ENCODE measurements around the gene PHAF1. TPM values are rescaled to one million over a fixed set of nuclear protein-coding genes. Genes with fewer than 3 reads are reported as not detected.

Gene PHAF1
- total and polyA plus RNA-seq, 3 experiments from 2014 or later, result 14.7 to 21.2 (median 20.2) TPM

DNA sequence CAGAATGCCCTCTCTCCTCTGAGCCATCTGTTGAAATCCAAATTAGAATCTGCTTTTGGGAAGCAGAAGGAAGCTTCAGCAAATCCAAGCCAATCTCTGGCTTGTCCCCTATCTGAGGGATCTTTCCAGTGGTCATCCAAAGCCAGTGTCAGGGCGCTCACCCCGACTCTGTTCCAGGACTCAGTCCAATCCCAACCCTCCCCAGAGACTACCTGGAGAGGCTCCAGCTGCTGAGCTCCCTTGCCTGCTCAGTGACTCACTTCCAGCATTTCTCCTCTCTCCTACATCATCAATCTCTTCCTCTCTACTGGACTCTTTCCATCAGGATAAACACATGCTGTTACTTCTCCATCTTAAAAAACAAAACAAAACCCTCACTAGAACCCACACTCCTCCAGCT, 71.6 kb downstream of the PHAF1 start:
- no peak for DNase-seq
- Histone ChIP-seq H3K4me3 (ENCODE audit: low read length) (no peak overlapping the region), H3K27ac (ENCODE audit: low read depth, low read length) (no peak overlapping the region), H3K27me3 (ENCODE audit: insufficient read depth, low read length, poor library complexity, severe bottlenecking) (no peaks in the 10 kb centered on the region), H3K9me3 (ENCODE audit: low read length) (no peaks in the 10 kb centered on the region), H3K36me3 (ENCODE audit: insufficient read depth, low read length) (no peaks in the 10 kb centered on the region), H3K4me1 (ENCODE audit: insufficient read depth, low read length) (peaks cover 34% of the 10 kb centered on the region)
- CTCF ChIA-PET, result interaction anchor here (11.3 kb wide), 1 partner anchor 23 kb away, joined by 205 read pairs; the partner anchor contains the start of genes B3GNT9, FBXL8, HSF4 and TRADD
- Mint-ChIP-seq H3K4me1 (peaks cover 21 to 41% (median 22%) of the 10 kb centered on the region in 3 donors), H3K9me3 (no peaks in the 10 kb centered on the region), H3K36me3 (no peaks in the 10 kb centered on the region), H3K4me3 (no peak overlapping the region), H3K27ac (no peak overlapping the region), H3K27me3 (peaks cover 0 to 4% of the 10 kb centered on the region in 2 donors)
- POLR2A ChIA-PET, result interaction anchor here (0.6 kb wide), 1 partner anchor 37 kb away, joined by 4 read pairs; no protein-coding TSS in a partner anchor

DNA sequence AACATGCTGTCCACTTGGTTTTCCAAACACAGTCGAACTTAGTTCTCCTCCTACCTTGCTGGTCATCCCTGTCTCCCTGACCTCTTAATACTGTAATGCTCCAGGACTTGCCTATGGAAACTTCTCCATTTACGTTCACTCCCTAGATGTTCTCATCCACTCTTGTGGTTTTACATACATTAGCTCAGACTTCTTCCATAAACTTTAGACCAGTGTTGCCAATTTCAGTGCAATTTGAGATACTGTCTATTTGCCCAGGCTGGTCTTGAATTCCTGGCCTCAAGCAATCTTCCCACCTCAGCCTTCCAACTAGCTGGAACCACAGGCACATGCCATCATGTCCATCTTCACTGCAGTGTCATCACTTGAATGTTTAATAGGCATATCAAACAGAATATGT, 72.5 kb downstream of the PHAF1 start:
- no peaks in the 10 kb centered on the region for H3K36me3 Mint-ChIP-seq
- no peak overlapping the region for H3K27ac ChIP-seq (ENCODE audit: low read depth, low read length)
- H3K9me3 ChIP-seq (ENCODE audit: low read length), result no peaks in the 10 kb centered on the region
- H3K9me3 Mint-ChIP-seq, result no peaks in the 10 kb centered on the region
- no peak overlapping the region for H3K27ac Mint-ChIP-seq
- H3K36me3 ChIP-seq (ENCODE audit: insufficient read depth, low read length), result no peaks in the 10 kb centered on the region
- DNase-seq, result no peak
- H3K4me3 Mint-ChIP-seq, result no peak overlapping the region
- peaks cover 0 to 4% of the 10 kb centered on the region in 2 donors for H3K27me3 Mint-ChIP-seq
- H3K27me3 ChIP-seq (ENCODE audit: insufficient read depth, low read length, poor library complexity, severe bottlenecking), result no peaks in the 10 kb centered on the region
- POLR2A ChIA-PET, result interaction anchor here (0.6 kb wide), 1 partner anchor 562 kb away, joined by 3 read pairs; no protein-coding TSS in a partner anchor
- H3K4me1 Mint-ChIP-seq, result peaks cover 17 to 36% (median 18%) of the 10 kb centered on the region in 3 donors
- peaks cover 34% of the 10 kb centered on the region for H3K4me1 ChIP-seq (ENCODE audit: insufficient read depth, low read length)
- no peak overlapping the region for H3K4me3 ChIP-seq (ENCODE audit: low read length)
- CTCF ChIA-PET, result interaction anchor here (0.8 to 11.3 kb wide), 4 partner anchors 9 to 223 kb away, joined by 3 to 205 read pairs (median 6); partner anchors contain the start of genes B3GNT9, FBXL8, HSF4 and NOL3

- H3K4me1 Mint-ChIP-seq, result peaks cover 9 to 27% (median 12%) of the 10 kb centered on the region in 3 donors
- Histone ChIP-seq H3K4me1 (ENCODE audit: insufficient read depth, low read length) (peaks cover 29% of the 10 kb centered on the region), H3K27me3 (ENCODE audit: insufficient read depth, low read length, poor library complexity, severe bottlenecking) (no peaks in the 10 kb centered on the region), H3K4me3 (ENCODE audit: low read length) (peak overlapping the region; percentile 70), H3K36me3 (ENCODE audit: insufficient read depth, low read length) (no peaks in the 10 kb centered on the region), H3K9me3 (ENCODE audit: low read length) (no peaks in the 10 kb centered on the region), H3K27ac (ENCODE audit: low read depth, low read length) (peak overlapping the region; percentile 91)
- no peak overlapping the region for H3K4me3 Mint-ChIP-seq
- peaks cover 0 to 4% of the 10 kb centered on the region in 2 donors for H3K27me3 Mint-ChIP-seq
- DNase-seq, result no peak
- ChIA-PET POLR2A (interaction anchor here (0.9 kb wide), 1 partner anchor 9 kb away, joined by 6 read pairs; no protein-coding TSS in a partner anchor), CTCF (interaction anchor here (1.8 to 11.3 kb wide), 3 partner anchors 7 to 25 kb away, joined by 7 to 205 read pairs (median 18); partner anchors contain the start of genes B3GNT9, FBXL8, HSF4 and NOL3)
- H3K9me3 Mint-ChIP-seq, result no peaks in the 10 kb centered on the region
- no peaks in the 10 kb centered on the region for H3K36me3 Mint-ChIP-seq
- no peak overlapping the region for H3K27ac Mint-ChIP-seq
Measured at GRCh38 chr16:67183284-67183626, 73.5 kb downstream of the PHAF1 start.

DNA sequence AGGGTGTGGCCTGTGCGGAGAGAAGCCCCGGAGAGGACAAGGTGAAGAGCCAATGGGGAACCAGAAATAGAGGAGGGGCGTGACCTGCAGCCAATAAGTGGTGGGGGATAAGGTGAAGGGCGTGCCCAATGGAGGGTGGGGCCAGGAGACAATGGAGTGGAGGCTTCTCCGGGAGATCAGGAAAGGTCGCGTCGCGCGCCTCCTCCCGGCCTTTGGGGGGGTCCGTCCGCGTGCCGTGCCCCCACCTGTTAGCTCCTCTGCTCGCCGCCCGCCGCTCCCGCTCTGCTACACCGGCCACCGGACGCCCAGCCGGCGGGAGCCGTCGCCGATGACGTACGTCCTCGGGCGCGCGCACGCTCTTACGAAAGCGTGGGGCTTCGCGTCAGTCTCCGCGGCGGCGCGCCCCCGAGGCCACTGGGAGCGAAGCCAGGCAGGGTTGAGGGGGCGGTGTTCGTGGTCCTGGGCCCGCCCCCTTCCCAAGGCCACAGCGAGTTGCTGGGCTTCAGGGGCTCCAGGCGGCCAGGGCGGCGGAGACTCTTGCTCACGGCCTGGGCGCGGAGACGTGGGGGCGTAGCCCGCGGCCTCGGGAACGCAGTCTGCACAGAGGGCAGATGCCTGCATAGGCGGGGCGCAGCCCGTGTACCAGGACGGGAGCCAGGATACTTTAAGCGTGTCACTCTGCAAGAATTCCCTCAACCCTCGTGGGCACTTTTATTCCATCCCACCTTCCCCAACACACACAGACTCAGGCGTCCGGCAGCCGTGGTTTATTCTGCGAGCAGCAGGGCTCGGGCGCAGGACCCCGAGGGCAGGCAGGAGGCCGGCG, 74.1 kb downstream of the PHAF1 start, which contains the start of gene MATCAP1:
Gene MATCAP1 (minus strand): TSS at position 337 of the 826 bp plus-strand sequence. CDS start 3,353 bp downstream, outside the sequence.
- H3K27me3 ChIP-seq (ENCODE audit: insufficient read depth, low read length, poor library complexity, severe bottlenecking), result no peaks in the 10 kb centered on the region
- H3K9me3 Mint-ChIP-seq, result no peaks in the 10 kb centered on the region
- peak within 1 kb of the TSS; percentile 70 for H3K4me3 ChIP-seq (ENCODE audit: low read length)
- H3K36me3 ChIP-seq (ENCODE audit: insufficient read depth, low read length), result no peaks in the 10 kb centered on the region
- no peak within 1 kb of the TSS for H3K27ac Mint-ChIP-seq
- peak within 1 kb of the TSS in 5 of 7 donors; percentile 48 to 87 (median 71) for H3K4me3 Mint-ChIP-seq
- peaks cover 9 to 21% (median 9%) of the 10 kb centered on the region in 3 donors for H3K4me1 Mint-ChIP-seq
- peak; percentile 88 to 97 (median 96) for DNase-seq
- H3K27ac ChIP-seq (ENCODE audit: low read depth, low read length), result peak within 1 kb of the TSS; percentile 91
- H3K27me3 Mint-ChIP-seq, result peaks cover 0 to 4% of the 10 kb centered on the region in 2 donors
- POLR2A ChIA-PET, result interaction anchor here (0.9 kb wide), 1 partner anchor 9 kb away, joined by 6 read pairs; no protein-coding TSS in a partner anchor
- no peaks in the 10 kb centered on the region for H3K9me3 ChIP-seq (ENCODE audit: low read length)
- CTCF ChIA-PET, result interaction anchor here (1.1 to 11.3 kb wide), 14 partner anchors 7 to 206 kb away, joined by 4 to 205 read pairs (median 10); partner anchors contain the start of genes B3GNT9, FBXL8, HSF4 and NOL3
- no peaks in the 10 kb centered on the region for H3K36me3 Mint-ChIP-seq
- peaks cover 25% of the 10 kb centered on the region for H3K4me1 ChIP-seq (ENCODE audit: insufficient read depth, low read length)

GRCh38 chr16:67184453-67184994, 74.8 kb downstream of the PHAF1 start:
- ChIA-PET CTCF (interaction anchor here (0.6 to 11.3 kb wide), 25 partner anchors 8 to 289 kb away, joined by 3 to 205 read pairs (median 5); partner anchors contain the start of genes B3GNT9, CES3, FBXL8 and HSF4), POLR2A (interaction anchor here (0.7 to 1.4 kb wide), 4 partner anchors 25 to 63 kb away, joined by 3 to 8 read pairs (median 4); partner anchors contain the start of genes FBXL8, FHOD1, SLC9A5 and TRADD)
- Histone ChIP-seq H3K27me3 (ENCODE audit: insufficient read depth, low read length, poor library complexity, severe bottlenecking) (no peaks in the 10 kb centered on the region), H3K4me3 (ENCODE audit: low read length) (peak overlapping the region; percentile 70), H3K27ac (ENCODE audit: low read depth, low read length) (no peak overlapping the region), H3K9me3 (ENCODE audit: low read length) (no peaks in the 10 kb centered on the region), H3K36me3 (ENCODE audit: insufficient read depth, low read length) (no peaks in the 10 kb centered on the region), H3K4me1 (ENCODE audit: insufficient read depth, low read length) (peaks cover 25% of the 10 kb centered on the region)
- H3K4me3 Mint-ChIP-seq, result peak overlapping the region in 5 of 7 donors; percentile 48 to 87 (median 71)
- peaks cover 0 to 4% of the 10 kb centered on the region in 2 donors for H3K27me3 Mint-ChIP-seq
- H3K27ac Mint-ChIP-seq, result no peak overlapping the region
- H3K36me3 Mint-ChIP-seq, result no peaks in the 10 kb centered on the region
- no peaks in the 10 kb centered on the region for H3K9me3 Mint-ChIP-seq
- no peak for DNase-seq
- H3K4me1 Mint-ChIP-seq, result peaks cover 8 to 19% (median 9%) of the 10 kb centered on the region in 3 donors

GRCh38 chr16:67184995-67185650, 75.4 kb downstream of the PHAF1 start:
- Histone ChIP-seq H3K4me1 (ENCODE audit: insufficient read depth, low read length) (peaks cover 25% of the 10 kb centered on the region), H3K9me3 (ENCODE audit: low read length) (no peaks in the 10 kb centered on the region), H3K36me3 (ENCODE audit: insufficient read depth, low read length) (no peaks in the 10 kb centered on the region), H3K4me3 (ENCODE audit: low read length) (no peak overlapping the region), H3K27me3 (ENCODE audit: insufficient read depth, low read length, poor library complexity, severe bottlenecking) (no peaks in the 10 kb centered on the region), H3K27ac (ENCODE audit: low read depth, low read length) (no peak overlapping the region)
- H3K27ac Mint-ChIP-seq, result peak overlapping the region; percentile 17 to 94 (median 91)
- no peaks in the 10 kb centered on the region for H3K9me3 Mint-ChIP-seq
- no peaks in the 10 kb centered on the region for H3K36me3 Mint-ChIP-seq
- peak overlapping the region; percentile 81 to 93 (median 93) for H3K4me3 Mint-ChIP-seq
- peaks cover 8 to 19% (median 9%) of the 10 kb centered on the region in 3 donors for H3K4me1 Mint-ChIP-seq
- CTCF ChIA-PET, result interaction anchor here (0.6 to 11.3 kb wide), 27 partner anchors 9 to 297 kb away, joined by 3 to 205 read pairs (median 5); partner anchors contain the start of genes B3GNT9, CES3, FBXL8 and HSF4
- POLR2A ChIA-PET, result interaction anchor here (0.6 to 1.4 kb wide), 8 partner anchors 12 to 1474 kb away, joined by 3 to 8 read pairs (median 3); partner anchors contain the start of genes FBXL8, FHOD1, SLC9A5 and TRADD
- H3K27me3 Mint-ChIP-seq, result peaks cover 0 to 4% of the 10 kb centered on the region in 2 donors
- DNase-seq, result peak; percentile 72 to 87 (median 77)

DNA sequence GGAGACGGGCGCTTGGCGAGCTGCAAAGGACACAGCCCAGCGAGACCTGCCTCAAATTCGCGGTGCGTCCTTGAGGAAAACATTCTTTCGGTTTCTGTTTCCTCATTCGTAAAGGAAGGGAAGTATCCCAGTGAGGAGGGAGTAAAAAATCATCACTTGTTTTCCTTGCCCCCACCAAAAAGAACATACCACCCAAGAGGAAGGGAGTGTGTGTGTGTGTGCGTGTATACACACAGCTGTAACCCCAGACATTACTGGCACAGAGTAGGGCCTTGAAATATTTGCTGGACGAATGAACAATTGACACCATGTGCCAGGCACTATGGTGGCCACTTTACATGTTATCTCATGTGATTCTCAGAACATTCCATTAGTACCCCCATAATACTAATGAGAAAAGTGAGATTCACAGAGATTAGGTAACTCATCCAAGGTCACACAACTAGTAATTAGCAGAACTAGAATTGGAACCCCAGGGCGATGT, 76.0 kb downstream of the PHAF1 start:
- CTCF ChIA-PET, result interaction anchor here (0.7 to 11.3 kb wide), 25 partner anchors 9 to 296 kb away, joined by 3 to 205 read pairs (median 5); partner anchors contain the start of genes B3GNT9, CES3, FBXL8 and HSF4
- H3K36me3 Mint-ChIP-seq, result no peaks in the 10 kb centered on the region
- H3K4me3 Mint-ChIP-seq, result peak overlapping the region; percentile 81 to 93 (median 93)
- POLR2A ChIA-PET, result interaction anchor here (0.6 to 1.4 kb wide), 8 partner anchors 12 to 1473 kb away, joined by 3 to 8 read pairs (median 3); partner anchors contain the start of genes FBXL8, FHOD1, SLC9A5 and TRADD
- Histone ChIP-seq H3K9me3 (ENCODE audit: low read length) (no peaks in the 10 kb centered on the region), H3K27ac (ENCODE audit: low read depth, low read length) (no peak overlapping the region), H3K27me3 (ENCODE audit: insufficient read depth, low read length, poor library complexity, severe bottlenecking) (no peaks in the 10 kb centered on the region), H3K4me1 (ENCODE audit: insufficient read depth, low read length) (peaks cover 25% of the 10 kb centered on the region), H3K36me3 (ENCODE audit: insufficient read depth, low read length) (no peaks in the 10 kb centered on the region), H3K4me3 (ENCODE audit: low read length) (no peak overlapping the region)
- H3K27me3 Mint-ChIP-seq, result peaks cover 0 to 4% of the 10 kb centered on the region in 2 donors
- DNase-seq, result no peak
- H3K27ac Mint-ChIP-seq, result peak overlapping the region in 5 of 8 donors; percentile 17 to 92 (median 90)
- peaks cover 8 to 19% (median 9%) of the 10 kb centered on the region in 3 donors for H3K4me1 Mint-ChIP-seq
- H3K9me3 Mint-ChIP-seq, result no peaks in the 10 kb centered on the region
